Measurements from ENCODE around the gene NR6A1. TPM values are rescaled to one million over a fixed set of nuclear protein-coding genes. Genes with fewer than 3 reads are reported as not detected.

NR6A1 gene
- total RNA-seq, 1 experiment from 2014 or later, result 99.3 TPM

DNA sequence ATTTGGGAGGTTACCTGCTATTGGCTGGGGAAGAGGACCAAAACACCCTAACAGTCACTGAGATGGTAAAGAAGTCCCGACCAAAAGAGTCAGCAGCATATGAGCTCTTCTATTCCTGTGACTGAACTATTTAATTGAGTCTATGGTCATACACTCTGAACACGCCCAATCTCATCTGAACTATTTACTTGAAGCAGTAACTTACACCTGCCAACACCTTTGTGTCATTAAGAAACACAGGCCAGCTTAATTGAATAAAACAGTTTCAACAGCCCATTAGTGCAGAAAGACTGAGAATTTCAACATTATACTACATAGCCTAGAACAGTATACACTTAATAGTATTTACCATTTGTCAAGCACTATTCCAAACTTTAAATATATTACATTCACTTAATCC, 47.8 kb downstream of the NR6A1 start:
- Histone ChIP-seq H3K4me2 (ENCODE audit: insufficient read depth, insufficient read length, low read length) (no peak overlapping the region), H4K91ac (ENCODE audit: insufficient read length, low read depth, low read length) (no peak overlapping the region), H2AK5ac (ENCODE audit: insufficient read length, low read length) (no peak overlapping the region), H3K27me3 (ENCODE audit: insufficient read depth, low read length) (no peaks in the 10 kb centered on the region), H3K56ac (ENCODE audit: insufficient read length, low read depth, low read length) (no peak overlapping the region), H3K79me2 (ENCODE audit: insufficient read depth, low read length) (no peaks in the 10 kb centered on the region), H3K4me1 (ENCODE audit: insufficient read depth, low read length) (peaks cover 7% of the 10 kb centered on the region), H2BK5ac (ENCODE audit: insufficient read length, low read length) (no peak overlapping the region), H2BK120ac (ENCODE audit: low read depth, low read length, poor library complexity, severe bottlenecking) (no peak overlapping the region), H3K18ac (ENCODE audit: insufficient read length, low read depth, low read length) (no peak overlapping the region), H4K8ac (replicated peaks; ENCODE audit: insufficient read length, low read depth, low read length) (no peak overlapping the region), H3K9ac (ENCODE audit: extremely low read depth, insufficient read length, low read length) (no peak overlapping the region), H2AFZ (ENCODE audit: low read length) (no peak overlapping the region), H3K23me2 (ENCODE audit: insufficient read length, low read depth, low read length, poor library complexity, severe bottlenecking) (no peaks in the 10 kb centered on the region), H2BK12ac (ENCODE audit: insufficient read length, low read depth, low read length) (no peak overlapping the region), H3K4ac (ENCODE audit: low read depth, low read length) (no peak overlapping the region), H4K5ac (ENCODE audit: insufficient read length, low read depth, low read length) (no peak overlapping the region), H3T11ph (ENCODE audit: low read length) (no peak overlapping the region), H3K27ac (ENCODE audit: insufficient read length, low read depth, low read length) (no peak overlapping the region), H3K14ac (ENCODE audit: insufficient read depth, low read length) (no peak overlapping the region), H3K23ac (ENCODE audit: insufficient read length, low read depth, low read length) (no peak overlapping the region), H2BK20ac (ENCODE audit: low read depth, low read length, poor library complexity, severe bottlenecking) (no peak overlapping the region), H3K79me1 (ENCODE audit: insufficient read depth, low read depth, low read length, poor library complexity, severe bottlenecking) (peaks cover 6% of the 10 kb centered on the region), H4K20me1 (ENCODE audit: control insufficient read depth, insufficient read depth, insufficient read length) (no peaks in the 10 kb centered on the region), H3K9me3 (ENCODE audit: control insufficient read depth, low read depth, low read length) (no peaks in the 10 kb centered on the region), H2BK15ac (ENCODE audit: low read depth, low read length) (no peak overlapping the region)
- no peak overlapping the region for H3K27ac Mint-ChIP-seq
- no peak for DNase-seq
- WGBS (ENCODE audit: extremely low coverage, insufficient read length, low lambda C conversion rate), result no CpG with 5 or more reads among the region's 2 CpGs
- H3K4me1 Mint-ChIP-seq, result peaks cover 22 to 26% of the 10 kb centered on the region in 2 experiments
- no peaks in the 10 kb centered on the region; a peak in 3 of 7 replicates for H3K36me3 Mint-ChIP-seq (ENCODE audit: insufficient read depth in 1 of 3, low read depth in 3 of 3)
- H3K27me3 Mint-ChIP-seq (ENCODE audit: low read depth), result no peaks in the 10 kb centered on the region
- H3K9me3 Mint-ChIP-seq, result no peaks in the 10 kb centered on the region
- TF ChIP-seq CTCF (conservative IDR thresholded peaks at IDR 0.05), result no peak
- H3K4me3 Mint-ChIP-seq, result no peak overlapping the region

Measured in H9 (cell line).